ENCODE data around the gene CFI.

- no peak for TF ChIP-seq CTCF (IDR thresholded peaks at IDR 0.05)
- TF ChIP-seq POLR2A (IDR thresholded peaks at IDR 0.05), result no peak
Measured at GRCh38 chr4:109811707-109812106, 9.9 kb upstream of the CFI start.
